ENCODE measurements around the gene ATOH8.

ATOH8 gene

DNA sequence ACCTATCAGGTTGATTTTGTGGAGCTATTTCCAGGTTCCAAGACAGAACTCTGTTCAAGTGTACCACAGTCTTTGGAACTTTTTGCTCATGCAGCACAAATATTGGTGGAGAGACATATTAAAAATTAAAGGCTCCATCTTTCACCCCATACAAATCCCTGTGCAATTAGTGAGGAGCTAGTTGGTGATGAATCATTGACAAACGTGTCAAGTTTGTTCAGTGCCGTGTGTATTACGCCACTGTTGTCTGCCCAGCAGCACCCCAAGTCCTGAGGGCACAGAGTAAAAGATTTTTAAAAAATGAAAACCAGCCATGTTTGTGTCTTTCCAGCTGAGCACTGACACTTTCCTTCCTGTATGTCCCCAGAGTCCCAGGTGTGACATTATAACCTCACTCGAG lies 9.3 kb downstream of the ATOH8 start:
- Histone ChIP-seq H3K27ac (ENCODE audit: low read length) (no peak overlapping the region), H3K9me3 (ENCODE audit: control insufficient read depth, insufficient read depth, low read length) (no peaks in the 10 kb centered on the region), H3K36me3 (ENCODE audit: control insufficient read depth, insufficient read depth, low read length) (no peaks in the 10 kb centered on the region), H3K27me3 (ENCODE audit: control insufficient read depth, insufficient read depth, low read length) (peaks cover 3% of the 10 kb centered on the region; the same call in 1 of the 2 replicates), H3K4me3 (ENCODE audit: low read length) (no peak overlapping the region), H3K4me1 (ENCODE audit: control insufficient read depth, insufficient read depth, low read length) (peaks cover 10% of the 10 kb centered on the region)
- no peak for DNase-seq (ENCODE audit: low read depth, low spot score)
- no CpG with 5 or more reads among the region's 4 CpGs for WGBS (ENCODE audit: insufficient coverage, insufficient read length)

DNA sequence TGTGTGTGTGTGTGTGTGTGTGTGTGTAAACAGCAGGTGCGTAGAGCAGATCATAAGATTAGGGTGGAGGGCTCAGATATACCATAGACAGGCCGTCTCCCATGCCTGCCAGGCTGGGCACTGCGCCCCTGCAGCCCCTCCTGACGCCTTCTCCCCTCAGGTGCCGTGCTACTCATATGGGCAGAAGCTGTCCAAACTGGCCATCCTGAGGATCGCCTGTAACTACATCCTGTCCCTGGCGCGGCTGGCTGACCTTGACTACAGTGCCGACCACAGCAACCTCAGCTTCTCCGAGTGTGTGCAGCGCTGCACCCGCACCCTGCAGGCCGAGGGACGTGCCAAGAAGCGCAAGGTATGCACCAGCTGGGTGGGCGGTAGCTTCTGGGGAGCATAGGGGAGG lies 10.0 kb downstream of the ATOH8 start:
- WGBS (ENCODE audit: insufficient coverage, insufficient read length): no CpG with 5 or more reads among the region's 16 CpGs
- H3K36me3 ChIP-seq (ENCODE audit: control insufficient read depth, insufficient read depth, low read length): no peaks in the 10 kb centered on the region
- peaks cover 3% of the 10 kb centered on the region; the same call in 1 of the 2 replicates for H3K27me3 ChIP-seq (ENCODE audit: control insufficient read depth, insufficient read depth, low read length)
- peaks cover 13% of the 10 kb centered on the region for H3K4me1 ChIP-seq (ENCODE audit: control insufficient read depth, insufficient read depth, low read length)
- no peak for DNase-seq (ENCODE audit: low read depth, low spot score)
- no peak overlapping the region for H3K4me3 ChIP-seq (ENCODE audit: low read length)
- H3K27ac ChIP-seq (ENCODE audit: low read length): no peak overlapping the region
- no peaks in the 10 kb centered on the region for H3K9me3 ChIP-seq (ENCODE audit: control insufficient read depth, insufficient read depth, low read length)

DNA sequence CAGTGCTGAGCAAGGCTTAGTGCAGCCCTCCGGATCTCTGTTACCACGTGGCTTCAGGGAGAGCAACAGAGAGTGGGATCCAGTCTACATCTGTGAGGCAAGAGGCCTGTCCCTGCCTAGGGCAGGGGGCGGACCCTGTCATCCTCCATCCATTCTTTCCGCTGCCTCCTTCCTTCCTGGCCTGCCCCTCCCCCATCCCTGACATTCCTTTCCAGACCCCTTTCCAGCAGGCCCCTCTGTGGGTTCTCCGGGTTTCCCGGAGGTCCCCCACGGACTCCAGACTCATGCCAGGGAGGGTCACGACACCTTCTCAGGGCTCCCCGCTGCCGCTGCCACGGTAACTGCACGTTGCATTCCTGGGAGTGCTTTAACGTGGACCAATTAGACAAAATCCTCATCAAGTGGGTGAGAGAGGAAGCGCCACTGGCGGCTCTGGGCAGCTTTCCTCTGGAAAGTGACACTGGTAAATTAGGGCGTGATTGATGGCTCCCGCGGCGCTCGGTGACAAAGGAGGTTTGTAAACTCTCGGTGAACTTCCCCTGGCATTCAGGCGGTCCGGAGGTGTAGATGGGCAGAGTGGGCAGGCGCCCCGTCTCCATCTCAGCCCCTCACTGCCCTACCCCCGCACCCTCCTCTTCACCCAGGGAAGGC lies 11.4 kb downstream of the ATOH8 start:
- peaks cover 18% of the 10 kb centered on the region for H3K4me1 ChIP-seq (ENCODE audit: control insufficient read depth, insufficient read depth, low read length)
- H3K9me3 ChIP-seq (ENCODE audit: control insufficient read depth, insufficient read depth, low read length): no peaks in the 10 kb centered on the region
- H3K4me3 ChIP-seq (ENCODE audit: low read length): peak overlapping the region; percentile 1; the same call in 1 of the 2 replicates
- H3K36me3 ChIP-seq (ENCODE audit: control insufficient read depth, insufficient read depth, low read length): no peaks in the 10 kb centered on the region
- DNase-seq (ENCODE audit: low read depth, low spot score): no peak
- peaks cover 3% of the 10 kb centered on the region; the same call in 1 of the 2 replicates for H3K27me3 ChIP-seq (ENCODE audit: control insufficient read depth, insufficient read depth, low read length)
- WGBS (ENCODE audit: insufficient coverage, insufficient read length): no CpG with 5 or more reads among the region's 26 CpGs
- H3K27ac ChIP-seq (ENCODE audit: low read length): no peak overlapping the region

GRCh38 chr2:85766229-85766628 lies 12.4 kb downstream of the ATOH8 start:
- WGBS (ENCODE audit: insufficient coverage, insufficient read length): no CpG with 5 or more reads among the region's 7 CpGs
- Histone ChIP-seq H3K9me3 (ENCODE audit: control insufficient read depth, insufficient read depth, low read length) (no peaks in the 10 kb centered on the region), H3K4me3 (ENCODE audit: low read length) (no peak overlapping the region), H3K27ac (ENCODE audit: low read length) (no peak overlapping the region), H3K36me3 (ENCODE audit: control insufficient read depth, insufficient read depth, low read length) (no peaks in the 10 kb centered on the region), H3K4me1 (ENCODE audit: control insufficient read depth, insufficient read depth, low read length) (peaks cover 18% of the 10 kb centered on the region), H3K27me3 (ENCODE audit: control insufficient read depth, insufficient read depth, low read length) (peaks cover 3% of the 10 kb centered on the region; the same call in 1 of the 2 replicates)
- no peak for DNase-seq (ENCODE audit: low read depth, low spot score)

GRCh38 chr2:85767803-85768665 lies 14.2 kb downstream of the ATOH8 start:
- H3K27me3 ChIP-seq (ENCODE audit: control insufficient read depth, insufficient read depth, low read length): peaks cover 3% of the 10 kb centered on the region; the same call in 1 of the 2 replicates
- no peak overlapping the region for H3K27ac ChIP-seq (ENCODE audit: low read length)
- peaks cover 22% of the 10 kb centered on the region for H3K4me1 ChIP-seq (ENCODE audit: control insufficient read depth, insufficient read depth, low read length)
- no peaks in the 10 kb centered on the region for H3K9me3 ChIP-seq (ENCODE audit: control insufficient read depth, insufficient read depth, low read length)
- no CpG with 5 or more reads among the region's 12 CpGs for WGBS (ENCODE audit: insufficient coverage, insufficient read length)
- DNase-seq (ENCODE audit: low read depth, low spot score): no peak
- no peaks in the 10 kb centered on the region for H3K36me3 ChIP-seq (ENCODE audit: control insufficient read depth, insufficient read depth, low read length)
- H3K4me3 ChIP-seq (ENCODE audit: low read length): no peak overlapping the region

DNA sequence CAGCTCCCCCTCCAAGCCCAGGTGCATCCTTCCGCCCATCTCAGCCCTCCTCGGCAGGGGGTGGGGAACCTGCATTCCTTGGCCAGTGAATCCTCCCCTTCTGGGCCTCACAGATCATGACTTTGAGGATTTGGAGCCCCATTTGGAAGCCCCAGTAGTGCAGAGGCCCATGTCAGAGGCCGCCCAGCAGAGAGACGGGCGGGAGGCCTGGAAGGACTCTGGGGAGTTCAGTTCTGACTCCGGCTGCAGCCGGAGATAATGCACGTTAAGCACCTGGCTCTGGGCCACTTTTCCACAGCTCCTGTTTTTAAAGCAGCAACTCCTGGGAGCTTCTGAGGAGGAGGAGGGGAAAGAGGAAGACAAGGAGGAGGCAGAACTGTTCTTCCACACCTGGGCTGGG lies 14.9 kb downstream of the ATOH8 start:
- Histone ChIP-seq H3K27me3 (ENCODE audit: control insufficient read depth, insufficient read depth, low read length) (peaks cover 3% of the 10 kb centered on the region; the same call in 1 of the 2 replicates), H3K27ac (ENCODE audit: low read length) (no peak overlapping the region), H3K4me3 (ENCODE audit: low read length) (no peak overlapping the region), H3K4me1 (ENCODE audit: control insufficient read depth, insufficient read depth, low read length) (peaks cover 22% of the 10 kb centered on the region), H3K36me3 (ENCODE audit: control insufficient read depth, insufficient read depth, low read length) (no peaks in the 10 kb centered on the region), H3K9me3 (ENCODE audit: control insufficient read depth, insufficient read depth, low read length) (no peaks in the 10 kb centered on the region)
- no CpG with 5 or more reads among the region's 8 CpGs for WGBS (ENCODE audit: insufficient coverage, insufficient read length)
- DNase-seq (ENCODE audit: low read depth, low spot score): no peak

DNA sequence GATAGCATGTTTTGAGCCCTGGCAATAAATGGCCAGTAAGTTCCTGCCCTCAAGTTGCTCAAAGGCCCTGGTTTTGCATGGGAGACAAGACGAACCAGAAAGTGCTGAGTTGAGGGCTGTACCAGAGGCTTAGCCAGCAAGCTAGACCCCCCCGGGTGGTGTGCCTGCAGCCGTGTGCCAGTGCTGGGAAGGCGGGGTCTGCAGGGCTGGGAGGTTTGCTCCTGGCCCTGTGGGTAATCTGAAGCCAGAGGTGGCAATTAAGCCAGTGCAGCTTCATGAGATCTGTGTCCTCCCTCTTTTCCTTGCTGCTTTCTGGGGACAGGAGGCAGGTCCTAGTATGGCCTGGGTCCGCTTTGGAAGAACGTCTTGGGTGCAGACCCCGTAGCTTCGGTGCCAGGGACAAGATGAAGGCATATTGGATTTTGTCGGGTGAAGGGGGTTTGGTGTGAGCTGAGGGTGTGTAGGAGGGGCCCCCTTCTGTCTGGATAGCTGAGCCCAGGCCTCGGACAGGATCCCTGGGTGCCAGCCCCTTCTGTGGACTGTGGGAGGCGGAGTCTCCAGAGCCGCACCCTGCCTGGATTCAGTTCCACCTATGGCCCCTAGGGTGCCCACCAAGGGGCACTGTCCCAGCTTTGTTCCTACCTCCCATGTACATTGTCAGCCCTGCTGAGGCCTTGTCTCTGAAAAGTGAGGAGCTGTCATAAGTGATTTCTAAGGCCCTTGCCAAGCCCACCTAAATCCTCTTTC lies 15.6 kb downstream of the ATOH8 start:
- WGBS (ENCODE audit: insufficient coverage, insufficient read length): no CpG with 5 or more reads among the region's 12 CpGs
- Histone ChIP-seq H3K4me3 (ENCODE audit: low read length) (no peak overlapping the region), H3K4me1 (ENCODE audit: control insufficient read depth, insufficient read depth, low read length) (peaks cover 22% of the 10 kb centered on the region)

DNA sequence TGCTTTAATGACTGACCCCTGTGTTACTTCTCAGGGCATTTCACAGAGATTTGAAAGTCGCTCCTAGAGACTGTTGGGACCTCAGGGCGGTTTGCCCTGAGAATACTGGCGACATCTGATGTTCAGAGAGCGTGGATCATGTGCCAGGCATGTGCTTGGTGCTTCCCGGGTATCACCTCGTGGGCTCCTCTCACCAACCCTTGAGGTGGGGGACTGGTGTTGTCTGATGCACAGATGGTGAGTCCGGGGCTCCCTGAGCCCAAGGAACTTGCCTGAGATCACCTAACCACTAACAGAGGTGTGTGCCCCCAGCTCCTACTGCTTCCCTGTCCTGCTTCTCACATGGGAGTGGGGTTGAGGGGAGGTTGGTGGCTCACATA lies 16.2 kb downstream of the ATOH8 start:
- H3K27ac ChIP-seq (ENCODE audit: low read length): no peak overlapping the region
- H3K4me3 ChIP-seq (ENCODE audit: low read length): no peak overlapping the region
- no CpG with 5 or more reads among the region's 7 CpGs for WGBS (ENCODE audit: insufficient coverage, insufficient read length)
- H3K36me3 ChIP-seq (ENCODE audit: control insufficient read depth, insufficient read depth, low read length): no peaks in the 10 kb centered on the region
- peaks cover 19% of the 10 kb centered on the region for H3K4me1 ChIP-seq (ENCODE audit: control insufficient read depth, insufficient read depth, low read length)
- no peak for DNase-seq (ENCODE audit: low read depth, low spot score)
- peaks cover 3% of the 10 kb centered on the region; the same call in 1 of the 2 replicates for H3K27me3 ChIP-seq (ENCODE audit: control insufficient read depth, insufficient read depth, low read length)
- H3K9me3 ChIP-seq (ENCODE audit: control insufficient read depth, insufficient read depth, low read length): no peaks in the 10 kb centered on the region

More for the DNA sequence above, 15.6 kb downstream of the ATOH8 start:
- no peak overlapping the region for H3K27ac ChIP-seq (ENCODE audit: low read length)
- no peaks in the 10 kb centered on the region for H3K9me3 ChIP-seq (ENCODE audit: control insufficient read depth, insufficient read depth, low read length)
- DNase-seq (ENCODE audit: low read depth, low spot score): no peak
- no peaks in the 10 kb centered on the region for H3K36me3 ChIP-seq (ENCODE audit: control insufficient read depth, insufficient read depth, low read length)
- H3K27me3 ChIP-seq (ENCODE audit: control insufficient read depth, insufficient read depth, low read length): peaks cover 3% of the 10 kb centered on the region; the same call in 1 of the 2 replicates

DNA sequence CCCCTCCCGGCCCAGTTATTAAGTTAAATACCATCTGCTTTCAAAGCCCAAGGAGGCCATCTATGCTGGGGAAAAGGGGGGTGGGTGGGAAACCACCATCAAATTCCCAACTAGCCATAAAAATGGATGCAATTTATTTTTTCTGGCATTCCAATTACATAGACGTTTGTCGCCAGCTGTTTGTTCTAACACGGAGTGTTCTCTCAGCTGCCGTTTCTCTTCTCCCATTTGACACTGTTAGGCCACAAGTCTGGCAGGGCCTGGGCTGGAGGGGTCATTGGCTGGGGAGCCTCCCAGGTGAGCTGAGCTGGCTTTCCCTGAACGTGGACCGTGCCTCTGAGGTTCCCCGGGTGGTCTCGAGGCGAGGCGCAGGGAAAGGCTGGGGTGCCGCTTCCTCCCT lies 16.6 kb downstream of the ATOH8 start:
- Histone ChIP-seq H3K36me3 (ENCODE audit: control insufficient read depth, insufficient read depth, low read length) (no peaks in the 10 kb centered on the region), H3K4me1 (ENCODE audit: control insufficient read depth, insufficient read depth, low read length) (peaks cover 19% of the 10 kb centered on the region), H3K27ac (ENCODE audit: low read length) (no peak overlapping the region), H3K4me3 (ENCODE audit: low read length) (no peak overlapping the region), H3K27me3 (ENCODE audit: control insufficient read depth, insufficient read depth, low read length) (peaks cover 3% of the 10 kb centered on the region; the same call in 1 of the 2 replicates), H3K9me3 (ENCODE audit: control insufficient read depth, insufficient read depth, low read length) (no peaks in the 10 kb centered on the region)
- no peak for DNase-seq (ENCODE audit: low read depth, low spot score)
- no CpG with 5 or more reads among the region's 12 CpGs for WGBS (ENCODE audit: insufficient coverage, insufficient read length)

GRCh38 chr2:85770786-85771409 lies 17.1 kb downstream of the ATOH8 start:
- no peaks in the 10 kb centered on the region for H3K36me3 ChIP-seq (ENCODE audit: control insufficient read depth, insufficient read depth, low read length)
- no peak overlapping the region for H3K27ac ChIP-seq (ENCODE audit: low read length)
- H3K27me3 ChIP-seq (ENCODE audit: control insufficient read depth, insufficient read depth, low read length): peaks cover under 1% of the 10 kb centered on the region; the same call in 1 of the 2 replicates
- H3K4me1 ChIP-seq (ENCODE audit: control insufficient read depth, insufficient read depth, low read length): peaks cover 17% of the 10 kb centered on the region
- DNase-seq (ENCODE audit: low read depth, low spot score): no peak
- no peak overlapping the region for H3K4me3 ChIP-seq (ENCODE audit: low read length)
- no CpG with 5 or more reads among the region's 10 CpGs for WGBS (ENCODE audit: insufficient coverage, insufficient read length)
- no peaks in the 10 kb centered on the region for H3K9me3 ChIP-seq (ENCODE audit: control insufficient read depth, insufficient read depth, low read length)

Measured in iPS DF 6.9 (cell line).